ENCODE results near the gene MRPL14. TPM values are rescaled to one million over a fixed set of nuclear protein-coding genes. Genes with fewer than 3 reads are reported as not detected.
A peak's percentile ranks its signal among the peaks of the same experiment; 100 is the strongest.

The MRPL14 gene
- total and polyA plus RNA-seq, 9 of the 15 experiments (the other 6 are each of a cell fraction or from before 2014, with no cell fraction given) = 126 to 424 (median 165) TPM

DNA sequence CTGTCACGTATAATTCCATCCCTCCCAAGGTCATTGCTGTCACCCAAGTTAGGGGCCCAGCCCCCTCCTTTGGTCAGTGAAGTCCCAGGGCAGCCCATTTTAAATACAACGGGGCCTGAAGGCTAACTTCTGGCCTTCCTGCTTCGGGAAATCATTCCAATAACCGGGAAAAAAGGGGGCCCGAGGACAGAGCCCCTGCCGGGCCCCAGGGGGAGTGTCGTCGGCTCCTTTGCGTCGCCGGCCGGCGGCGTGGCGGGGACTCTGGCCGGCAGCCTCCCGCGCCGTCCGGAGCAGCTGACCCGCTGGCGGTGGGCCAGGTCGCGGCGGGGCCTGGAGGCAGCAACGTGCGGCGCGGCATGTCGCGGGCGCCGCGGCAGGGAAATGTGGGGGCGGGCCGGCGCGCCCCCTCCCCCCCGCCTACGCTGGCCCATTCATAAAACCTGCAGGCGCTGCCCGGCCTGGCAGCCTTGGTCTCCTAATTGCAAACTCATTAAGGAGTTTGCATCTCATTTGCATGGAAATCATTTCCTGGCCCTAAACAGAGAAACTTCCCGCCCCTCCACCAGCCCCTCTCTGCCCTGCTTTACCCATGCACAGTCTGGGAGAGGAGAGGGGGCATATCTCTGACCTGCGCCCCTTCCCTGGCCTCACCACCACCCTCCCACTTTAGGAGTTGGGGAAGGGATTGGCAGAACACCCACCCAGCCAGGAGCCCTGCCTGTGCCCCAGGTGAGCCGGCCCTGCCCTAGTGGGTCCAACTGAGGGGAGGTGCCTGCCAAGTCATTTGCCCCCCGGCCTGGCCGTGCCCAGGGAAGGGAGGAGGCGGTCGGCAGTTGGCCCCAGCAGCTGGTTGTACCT lies 50.7 kb downstream of the MRPL14 start (continued):
- TF ChIP-seq CCNT2 (IDR thresholded peaks at IDR 0.05; ENCODE audit: borderline replicate concordance, extremely low read depth, insufficient read length, low read depth, low read length) (peak; percentile 100), TEAD1 (CRISPR knock-in tag; IDR thresholded peaks at IDR 0.05) (peak in 1 of 2 experiments; percentile 73; a peak in 1 of 4 replicates), FOXA3 (CRISPR knock-in tag; conservative IDR thresholded peaks at IDR 0.05 in 1 of 2, IDR thresholded peaks at IDR 0.05 in 1 of 2) (0 out of 4 replicates have a peak, but pooled peaks of 1 of the 2 experiments have one; percentile 12), YY1 (IDR thresholded peaks at IDR 0.05; ENCODE audit: borderline replicate concordance in 1 of 3, control insufficient read depth in 1 of 3, extremely low read depth in 1 of 3, insufficient read depth in 3 of 3, insufficient read length in 1 of 3, insufficient replicate concordance in 2 of 3, low read depth in 1 of 3, low read length in 2 of 3) (peak in 2 of 3 experiments; percentile 50 to 61), MAZ (CRISPR knock-in tag; conservative IDR thresholded peaks at IDR 0.05 in 1 of 2, IDR thresholded peaks at IDR 0.05 in 1 of 2) (peak; percentile 30 to 93; a peak in 3 of 4 replicates), U2AF2 (optimal IDR thresholded peaks at IDR 0.05; ENCODE audit: low read depth, low read length) (no peak), SAP30 (IDR thresholded peaks at IDR 0.05; ENCODE audit: borderline replicate concordance, insufficient read depth, low read depth, low read length, poor library complexity, severe bottlenecking) (peak; percentile 85), ZFX (CRISPR knock-in tag; IDR thresholded peaks at IDR 0.05) (peak; percentile 54), DMBX1 (CRISPR knock-in tag; IDR thresholded peaks at IDR 0.05; ENCODE audit: borderline replicate concordance) (peak; percentile 82), ZNF584 (CRISPR knock-in tag; IDR thresholded peaks at IDR 0.05; ENCODE audit: low read depth) (peak; percentile 61; the same call in 1 of the 2 replicates), NCOA6 (IDR thresholded peaks at IDR 0.05) (no peak), NR4A1 (CRISPR knock-in tag; IDR thresholded peaks at IDR 0.05) (no peak), NR4A1 (tag; IDR thresholded peaks at IDR 0.05) (peak; percentile 93), EGR1 (conservative IDR thresholded peaks at IDR 0.05) (peak; percentile 99)
- TF ChIP-seq, protein P1, sequence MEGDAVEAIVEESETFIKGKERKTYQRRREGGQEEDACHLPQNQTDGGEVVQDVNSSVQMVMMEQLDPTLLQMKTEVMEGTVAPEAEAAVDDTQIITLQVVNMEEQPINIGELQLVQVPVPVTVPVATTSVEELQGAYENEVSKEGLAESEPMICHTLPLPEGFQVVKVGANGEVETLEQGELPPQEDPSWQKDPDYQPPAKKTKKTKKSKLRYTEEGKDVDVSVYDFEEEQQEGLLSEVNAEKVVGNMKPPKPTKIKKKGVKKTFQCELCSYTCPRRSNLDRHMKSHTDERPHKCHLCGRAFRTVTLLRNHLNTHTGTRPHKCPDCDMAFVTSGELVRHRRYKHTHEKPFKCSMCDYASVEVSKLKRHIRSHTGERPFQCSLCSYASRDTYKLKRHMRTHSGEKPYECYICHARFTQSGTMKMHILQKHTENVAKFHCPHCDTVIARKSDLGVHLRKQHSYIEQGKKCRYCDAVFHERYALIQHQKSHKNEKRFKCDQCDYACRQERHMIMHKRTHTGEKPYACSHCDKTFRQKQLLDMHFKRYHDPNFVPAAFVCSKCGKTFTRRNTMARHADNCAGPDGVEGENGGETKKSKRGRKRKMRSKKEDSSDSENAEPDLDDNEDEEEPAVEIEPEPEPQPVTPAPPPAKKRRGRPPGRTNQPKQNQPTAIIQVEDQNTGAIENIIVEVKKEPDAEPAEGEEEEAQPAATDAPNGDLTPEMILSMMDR (IDR thresholded peaks at IDR 0.05 in 2 of 3, conservative IDR thresholded peaks at IDR 0.05 in 1 of 3; ENCODE audit: insufficient read depth in 2 of 3, low read depth in 1 of 3, low read length in 3 of 3) = peak; percentile 3 to 34 (median 8); a peak in 1 of 6 replicates

All from K562 (cell line).